ENCODE data around the gene SFXN1. TPM values are rescaled to one million over a fixed set of nuclear protein-coding genes. Genes with fewer than 3 reads are reported as not detected.

SFXN1 gene
- total and polyA plus RNA-seq, 2 of the 4 experiments (the other 2 are of a cell fraction) = 131 to 410 TPM

GRCh38 chr5:175469916-175470315, 8.4 kb upstream of the SFXN1 start:
- H3K27ac ChIP-seq (ENCODE audit: insufficient read depth, low read length) = no peak overlapping the region
- no peak overlapping the region for H2BK120ac ChIP-seq (ENCODE audit: low read depth, low read length)
- BruUV-seq (replicated peaks) = no TSS peak
- H2BK5ac ChIP-seq (ENCODE audit: low read depth, low read length, poor library complexity, severe bottlenecking) = no peak overlapping the region
- H3K4ac ChIP-seq (ENCODE audit: low read depth, low read length) = no peak overlapping the region
- no CpG with 5 or more reads among the region's 3 CpGs for WGBS, 2 experiments (ENCODE audit: extremely low coverage in 2 of 2, insufficient read length in 1 of 2)
- no peak for DNase-seq
- no peak for ATAC-seq (ENCODE audit: low read depth)
- H3K9ac ChIP-seq (ENCODE audit: low read depth, low read length) = no peak overlapping the region
- peaks cover 6% of the 10 kb centered on the region; the same call in 1 of the 2 replicates for H3K27me3 ChIP-seq (ENCODE audit: control insufficient read depth, insufficient read depth, low read length)
- H4K8ac ChIP-seq (ENCODE audit: low read depth in 2 of 2, low read length in 2 of 2) = no peak overlapping the region
- no peak overlapping the region for H4K5ac ChIP-seq (ENCODE audit: low read depth, low read length)
- H3K23ac ChIP-seq (ENCODE audit: low read depth, low read length) = no peak overlapping the region
- no peak overlapping the region for H2BK15ac ChIP-seq (ENCODE audit: low read depth, low read length)
- in situ Hi-C loops (cut with MboI; ENCODE audit: low sequenced_read_pairs) (no loop called here), dilution Hi-C loops (cut with HindIII; ENCODE audit: low sequenced_read_pairs, unreplicated experiment) (no loop called here), intact Hi-C loops (cut with micrococcal nuclease) (no loop called here)
- no peak overlapping the region for H3K18ac ChIP-seq (ENCODE audit: low read depth, low read length)
- H3K4me2 ChIP-seq (ENCODE audit: low read depth, low read length) = no peak overlapping the region
- H2AK5ac ChIP-seq (ENCODE audit: low read depth, low read length) = no peak overlapping the region
- H3K14ac ChIP-seq (replicated peaks; ENCODE audit: low read depth, low read length) = no peak overlapping the region
- TF ChIP-seq RAD21 (IDR thresholded peaks at IDR 0.05; ENCODE audit: low read length) (no peak), RCOR1 (IDR thresholded peaks at IDR 0.05; ENCODE audit: insufficient replicate concordance, low read length) (no peak), CTCF (conservative IDR thresholded peaks at IDR 0.05; ENCODE audit: low read depth, low read length) (no peak), CEBPB (IDR thresholded peaks at IDR 0.05; ENCODE audit: low read depth, low read length) (no peak), NFE2L2 (IDR thresholded peaks at IDR 0.05; ENCODE audit: low read depth, low read length) (no peak), BHLHE40 (IDR thresholded peaks at IDR 0.05; ENCODE audit: low read depth, low read length) (no peak), RFX5 (IDR thresholded peaks at IDR 0.05; ENCODE audit: low read depth, low read length) (no peak), FOS (IDR thresholded peaks at IDR 0.05; ENCODE audit: low read depth, low read length) (no peak), MXI1 (IDR thresholded peaks at IDR 0.05; ENCODE audit: borderline replicate concordance, low read depth, low read length) (no peak), POLR2A (IDR thresholded peaks at IDR 0.05; ENCODE audit: low read depth, low read length) (no peak), MAZ (IDR thresholded peaks at IDR 0.05; ENCODE audit: borderline replicate concordance, low read depth, low read length) (no peak), CHD1 (IDR thresholded peaks at IDR 0.05; ENCODE audit: low read depth, low read length) (no peak), SMC3 (IDR thresholded peaks at IDR 0.05; ENCODE audit: low read depth, low read length) (no peak), MAFK (IDR thresholded peaks at IDR 0.05; ENCODE audit: low read depth, low read length) (no peak)
- TF ChIP-seq, protein P1, sequence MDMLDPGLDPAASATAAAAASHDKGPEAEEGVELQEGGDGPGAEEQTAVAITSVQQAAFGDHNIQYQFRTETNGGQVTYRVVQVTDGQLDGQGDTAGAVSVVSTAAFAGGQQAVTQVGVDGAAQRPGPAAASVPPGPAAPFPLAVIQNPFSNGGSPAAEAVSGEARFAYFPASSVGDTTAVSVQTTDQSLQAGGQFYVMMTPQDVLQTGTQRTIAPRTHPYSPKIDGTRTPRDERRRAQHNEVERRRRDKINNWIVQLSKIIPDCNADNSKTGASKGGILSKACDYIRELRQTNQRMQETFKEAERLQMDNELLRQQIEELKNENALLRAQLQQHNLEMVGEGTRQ (IDR thresholded peaks at IDR 0.05; ENCODE audit: low read depth, low read length) = no peak
- TF ChIP-seq, protein P2, sequence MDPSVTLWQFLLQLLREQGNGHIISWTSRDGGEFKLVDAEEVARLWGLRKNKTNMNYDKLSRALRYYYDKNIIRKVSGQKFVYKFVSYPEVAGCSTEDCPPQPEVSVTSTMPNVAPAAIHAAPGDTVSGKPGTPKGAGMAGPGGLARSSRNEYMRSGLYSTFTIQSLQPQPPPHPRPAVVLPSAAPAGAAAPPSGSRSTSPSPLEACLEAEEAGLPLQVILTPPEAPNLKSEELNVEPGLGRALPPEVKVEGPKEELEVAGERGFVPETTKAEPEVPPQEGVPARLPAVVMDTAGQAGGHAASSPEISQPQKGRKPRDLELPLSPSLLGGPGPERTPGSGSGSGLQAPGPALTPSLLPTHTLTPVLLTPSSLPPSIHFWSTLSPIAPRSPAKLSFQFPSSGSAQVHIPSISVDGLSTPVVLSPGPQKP (IDR thresholded peaks at IDR 0.05; ENCODE audit: borderline replicate concordance, low read depth, low read length) = no peak
- H3K4me3 ChIP-seq (ENCODE audit: insufficient read depth, low read depth, low read length) = no peak overlapping the region
- no peak overlapping the region for H2AFZ ChIP-seq (replicated peaks; ENCODE audit: low read length, poor library complexity)
- peaks cover 2% of the 10 kb centered on the region; the same call in 1 of the 2 replicates for H3K4me1 ChIP-seq (ENCODE audit: control insufficient read depth, insufficient read depth, low read length)
- no peaks in the 10 kb centered on the region for H3K79me1 ChIP-seq (ENCODE audit: low read depth in 1 of 2, low read length in 2 of 2)
- ChIA-PET CTCF (no interaction called here), POLR2A (ENCODE audit: unreplicated experiment) (no interaction called here)
- no peaks in the 10 kb centered on the region for H4K20me1 ChIP-seq (ENCODE audit: insufficient read depth, low read length)
- H3K36me3 ChIP-seq (ENCODE audit: control insufficient read depth, insufficient read depth, low read length) = no peaks in the 10 kb centered on the region
- H3K56ac ChIP-seq (ENCODE audit: extremely low read depth, insufficient read depth, low read length) = no peak overlapping the region
- no peak overlapping the region for H4K91ac ChIP-seq (ENCODE audit: insufficient read depth, low read depth, low read length)
- no peaks in the 10 kb centered on the region for H3K9me1 ChIP-seq (ENCODE audit: insufficient read depth, low read length)
- no peak overlapping the region for H2BK20ac ChIP-seq (ENCODE audit: low read depth, low read length)
- H2AK9ac ChIP-seq (replicated peaks; ENCODE audit: low read depth, low read length, poor library complexity) = no peak overlapping the region
- no peaks in the 10 kb centered on the region for H3K9me3 ChIP-seq (ENCODE audit: control insufficient read depth, insufficient read depth, low read length)
